Loucy (cell line): ENCODE data around the gene TNFAIP8L2.

ENCODE experiments used
- H2AFZ ChIP-seq: fragments of 200-600 bp; sonication (generic); 2 replicates; pipeline ENCODE4 v1.6.0; 2016; ENCODE audit warnings: antibody characterized with exemption, mild to moderate bottlenecking, low read length, moderate library complexity
- H3F3A ChIP-seq: fragments of 200-600 bp; 2 replicates; pipeline ENCODE4 v1.6.0; 2016; ENCODE audit warnings: antibody characterized with exemption, low read depth, mild to moderate bottlenecking
- H3K27me3 ChIP-seq: fragments of 200-600 bp; sonication (generic); 2 replicates; pipeline ENCODE4 v1.6.1; 2014; ENCODE audit warnings: low read length, mild to moderate bottlenecking; ENCODE audit not compliant: insufficient read depth, poor library complexity, severe bottlenecking
- H3K36me3 ChIP-seq: fragments of 200-600 bp; sonication (generic); 2 replicates; pipeline ENCODE4 v1.6.1; 2016; ENCODE audit warnings: low read length; ENCODE audit not compliant: insufficient read depth
- H3K4me1 ChIP-seq: fragments of 200-600 bp; sonication (generic); 2 replicates; pipeline ENCODE4 v1.5.1; 2014; ENCODE audit warnings: low read length, mild to moderate bottlenecking; ENCODE audit not compliant: insufficient read depth, poor library complexity, severe bottlenecking
- H3K4me2 ChIP-seq: fragments of 200-600 bp; sonication (generic); 2 replicates; pipeline ENCODE4 v1.6.0; 2014; ENCODE audit warnings: antibody characterized with exemption, low read length, low read depth, mild to moderate bottlenecking; ENCODE audit not compliant: poor library complexity, severe bottlenecking
- H3K4me3 ChIP-seq: fragments of 200-600 bp; sonication (generic); 2 replicates; pipeline ENCODE4 v1.5.1; 2014; ENCODE audit warnings: low read length, mild to moderate bottlenecking, mixed read lengths; ENCODE audit not compliant: poor library complexity, severe bottlenecking
- H3K79me2 ChIP-seq: fragments of 200-600 bp; sonication (generic); 2 replicates; pipeline ENCODE4 v1.6.1; 2014; ENCODE audit warnings: low read length; ENCODE audit not compliant: insufficient read depth
- H3K9ac ChIP-seq: fragments of 200-600 bp; sonication (generic); 2 replicates; pipeline ENCODE4 v1.6.0; 2014; ENCODE audit warnings: mild to moderate bottlenecking, low read depth, low read length, moderate library complexity; ENCODE audit not compliant: poor library complexity, severe bottlenecking
- H3K9me2 ChIP-seq: fragments of 200-600 bp; sonication (generic); replicated peaks from 2 replicates; pipeline ENCODE4 v1.6.1; 2016; ENCODE audit warnings: low read depth, low read length, mixed read lengths
- H3K9me3 ChIP-seq: fragments of 200-600 bp; sonication (generic); 2 replicates; pipeline ENCODE4 v1.6.1; 2014; ENCODE audit warnings: mild to moderate bottlenecking, antibody characterized with exemption, low read length, low read depth; ENCODE audit not compliant: insufficient read depth
- H4K20me1 ChIP-seq: fragments of 200-600 bp; sonication (generic); 2 replicates; pipeline ENCODE4 v1.6.0; 2014; ENCODE audit warnings: antibody characterized with exemption, low read length, mild to moderate bottlenecking; ENCODE audit not compliant: insufficient read depth, poor library complexity, severe bottlenecking
- CTCF ChIP-seq: fragments of 200-600 bp; sonication (generic); conservative IDR thresholded peaks from 2 replicates; pipeline ENCODE4 v1.5.1; 2014; ENCODE audit warnings: mild to moderate bottlenecking, antibody characterized with exemption, low read length
- EZH2phosphoT487 ChIP-seq: fragments of 200-600 bp; IDR thresholded peaks from 2 replicates; pipeline ENCODE4 v1.6.1; 2018; ENCODE audit warnings: antibody characterized with exemption, mild to moderate bottlenecking, moderate library complexity, borderline replicate concordance

The TNFAIP8L2 gene

GRCh38 chr1:151156515-151156819 lies at the start of gene TNFAIP8L2:
TNFAIP8L2 (plus strand) TSS chr1:151156649; CDS start chr1:151158698, 2,049 bp downstream.
- Histone ChIP-seq H2AFZ (peak within 1 kb of the TSS; percentile 79), H3K79me2 (peaks cover 20% of the 10 kb centered on the region; the same call in 1 of the 2 replicates), H3K27me3 (no peaks in the 10 kb centered on the region), H3K36me3 (no peaks in the 10 kb centered on the region), H3K9me3 (no peaks in the 10 kb centered on the region), H4K20me1 (no peaks in the 10 kb centered on the region), H3K9ac (peak within 1 kb of the TSS; percentile 81), H3K4me2 (peak within 1 kb of the TSS; percentile 80), H3K4me3 (peak within 1 kb of the TSS; percentile 76), H3K4me1 (peaks cover 32% of the 10 kb centered on the region), H3K9me2 (no peaks in the 10 kb centered on the region), H3F3A (no peaks in the 10 kb centered on the region)
- TF ChIP-seq CTCF: no peak
- no peak for TF ChIP-seq EZH2phosphoT487

- Histone ChIP-seq H3K27me3 (no peaks in the 10 kb centered on the region), H3K9ac (no peak overlapping the region), H3K36me3 (no peaks in the 10 kb centered on the region), H3K9me3 (no peaks in the 10 kb centered on the region), H3F3A (no peaks in the 10 kb centered on the region), H3K9me2 (no peaks in the 10 kb centered on the region), H4K20me1 (no peaks in the 10 kb centered on the region), H3K4me1 (no peaks in the 10 kb centered on the region), H3K4me2 (no peak overlapping the region), H3K79me2 (no peaks in the 10 kb centered on the region), H2AFZ (no peak overlapping the region), H3K4me3 (no peak overlapping the region)
- TF ChIP-seq EZH2phosphoT487: no peak
- TF ChIP-seq CTCF: no peak
Observed at GRCh38 chr1:151106894-151107293, 49.6 kb upstream of the TNFAIP8L2 start.

- Histone ChIP-seq H3K4me2 (no peak overlapping the region), H3K9ac (no peak overlapping the region), H3K27me3 (no peaks in the 10 kb centered on the region), H3K9me2 (no peaks in the 10 kb centered on the region), H3F3A (no peaks in the 10 kb centered on the region), H3K36me3 (no peaks in the 10 kb centered on the region), H4K20me1 (no peaks in the 10 kb centered on the region), H3K4me3 (no peak overlapping the region), H3K9me3 (no peaks in the 10 kb centered on the region), H2AFZ (no peak overlapping the region), H3K4me1 (no peaks in the 10 kb centered on the region), H3K79me2 (no peaks in the 10 kb centered on the region)
- TF ChIP-seq CTCF: no peak
Observed at GRCh38 chr1:151108331-151108730, 48.1 kb upstream of the TNFAIP8L2 start.
